Glutamatergic neuron (in vitro differentiated cells): ENCODE results near the gene DHRS1. TPM values are rescaled to one million over a fixed set of nuclear protein-coding genes. Genes with fewer than 3 reads are reported as not detected.

Source experiments
- DNase-seq: peaks from one replicate; pipeline ENCODE4 v3.0.0; 2022
- H3K27ac Mint-ChIP-seq: one replicate; pipeline ENCODE4 v1.8.0; 2020; ENCODE audit warnings: mild to moderate bottlenecking, mixed read lengths, inconsistent platforms; ENCODE audit not compliant: unreplicated experiment
- H3K27me3 Mint-ChIP-seq: one replicate; pipeline ENCODE4 v1.8.0; 2020; ENCODE audit warnings: mild to moderate bottlenecking, moderate library complexity, mixed read lengths, inconsistent platforms; ENCODE audit not compliant: unreplicated experiment
- H3K36me3 Mint-ChIP-seq: one replicate; pipeline ENCODE4 v1.8.0; 2020; ENCODE audit warnings: mild to moderate bottlenecking, mixed read lengths, inconsistent platforms; ENCODE audit not compliant: unreplicated experiment
- H3K4me1 Mint-ChIP-seq: one replicate; pipeline ENCODE4 v1.8.0; 2020; ENCODE audit warnings: mild to moderate bottlenecking, low read depth, mixed read lengths, inconsistent platforms; ENCODE audit not compliant: unreplicated experiment
- H3K4me3 Mint-ChIP-seq: one replicate; pipeline ENCODE4 v1.8.0; 2020; ENCODE audit warnings: mild to moderate bottlenecking, mixed read lengths, inconsistent platforms; ENCODE audit not compliant: unreplicated experiment
- H3K9me3 Mint-ChIP-seq: one replicate; pipeline ENCODE4 v1.8.0; 2020; ENCODE audit warnings: mild to moderate bottlenecking, moderate library complexity, mixed read lengths, inconsistent platforms; ENCODE audit not compliant: unreplicated experiment
- total RNA-seq: library from RNA; stranded (reverse); fragmentation: NEBNext Ultra II Directional; extraction: Animal tissue kit (Norgen Biotek cat#: 25700); gene quantifications from one replicate; pipeline ENCODE4 v1.2.1, GENCODE V29; 2021; ENCODE audit not compliant: unreplicated experiment
- TF ChIP-seq, protein P1 (sequence below): fragments of 200-600 bp; sonication (generic); IDR thresholded peaks from one replicate; pipeline ENCODE4 v1.5.0; 2021; ENCODE audit not compliant: partially characterized antibody, unreplicated experiment

DHRS1 gene
- total RNA-seq, 1 donor from 2014 or later, result 25.1 TPM

DNA sequence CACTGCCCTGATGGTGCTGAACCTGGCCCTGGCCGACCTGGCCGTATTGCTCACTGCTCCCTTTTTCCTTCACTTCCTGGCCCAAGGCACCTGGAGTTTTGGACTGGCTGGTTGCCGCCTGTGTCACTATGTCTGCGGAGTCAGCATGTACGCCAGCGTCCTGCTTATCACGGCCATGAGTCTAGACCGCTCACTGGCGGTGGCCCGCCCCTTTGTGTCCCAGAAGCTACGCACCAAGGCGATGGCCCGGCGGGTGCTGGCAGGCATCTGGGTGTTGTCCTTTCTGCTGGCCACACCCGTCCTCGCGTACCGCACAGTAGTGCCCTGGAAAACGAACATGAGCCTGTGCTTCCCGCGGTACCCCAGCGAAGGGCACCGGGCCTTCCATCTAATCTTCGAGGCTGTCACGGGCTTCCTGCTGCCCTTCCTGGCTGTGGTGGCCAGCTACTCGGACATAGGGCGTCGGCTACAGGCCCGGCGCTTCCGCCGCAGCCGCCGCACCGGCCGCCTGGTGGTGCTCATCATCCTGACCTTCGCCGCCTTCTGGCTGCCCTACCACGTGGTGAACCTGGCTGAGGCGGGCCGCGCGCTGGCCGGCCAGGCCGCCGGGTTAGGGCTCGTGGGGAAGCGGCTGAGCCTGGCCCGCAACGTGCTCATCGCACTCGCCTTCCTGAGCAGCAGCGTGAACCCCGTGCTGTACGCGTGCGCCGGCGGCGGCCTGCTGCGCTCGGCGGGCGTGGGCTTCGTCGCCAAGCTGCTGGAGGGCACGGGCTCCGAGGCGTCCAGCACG is 16.4 kb upstream of the DHRS1 start:
- Mint-ChIP-seq H3K27me3 (peaks cover 20% of the 10 kb centered on the region), H3K27ac (no peak overlapping the region), H3K36me3 (no peaks in the 10 kb centered on the region), H3K4me1 (no peaks in the 10 kb centered on the region), H3K9me3 (peaks cover 4% of the 10 kb centered on the region), H3K4me3 (no peak overlapping the region)
- DNase-seq, result peak; percentile 31
- TF ChIP-seq, protein P1, sequence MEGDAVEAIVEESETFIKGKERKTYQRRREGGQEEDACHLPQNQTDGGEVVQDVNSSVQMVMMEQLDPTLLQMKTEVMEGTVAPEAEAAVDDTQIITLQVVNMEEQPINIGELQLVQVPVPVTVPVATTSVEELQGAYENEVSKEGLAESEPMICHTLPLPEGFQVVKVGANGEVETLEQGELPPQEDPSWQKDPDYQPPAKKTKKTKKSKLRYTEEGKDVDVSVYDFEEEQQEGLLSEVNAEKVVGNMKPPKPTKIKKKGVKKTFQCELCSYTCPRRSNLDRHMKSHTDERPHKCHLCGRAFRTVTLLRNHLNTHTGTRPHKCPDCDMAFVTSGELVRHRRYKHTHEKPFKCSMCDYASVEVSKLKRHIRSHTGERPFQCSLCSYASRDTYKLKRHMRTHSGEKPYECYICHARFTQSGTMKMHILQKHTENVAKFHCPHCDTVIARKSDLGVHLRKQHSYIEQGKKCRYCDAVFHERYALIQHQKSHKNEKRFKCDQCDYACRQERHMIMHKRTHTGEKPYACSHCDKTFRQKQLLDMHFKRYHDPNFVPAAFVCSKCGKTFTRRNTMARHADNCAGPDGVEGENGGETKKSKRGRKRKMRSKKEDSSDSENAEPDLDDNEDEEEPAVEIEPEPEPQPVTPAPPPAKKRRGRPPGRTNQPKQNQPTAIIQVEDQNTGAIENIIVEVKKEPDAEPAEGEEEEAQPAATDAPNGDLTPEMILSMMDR, result no peak

DNA sequence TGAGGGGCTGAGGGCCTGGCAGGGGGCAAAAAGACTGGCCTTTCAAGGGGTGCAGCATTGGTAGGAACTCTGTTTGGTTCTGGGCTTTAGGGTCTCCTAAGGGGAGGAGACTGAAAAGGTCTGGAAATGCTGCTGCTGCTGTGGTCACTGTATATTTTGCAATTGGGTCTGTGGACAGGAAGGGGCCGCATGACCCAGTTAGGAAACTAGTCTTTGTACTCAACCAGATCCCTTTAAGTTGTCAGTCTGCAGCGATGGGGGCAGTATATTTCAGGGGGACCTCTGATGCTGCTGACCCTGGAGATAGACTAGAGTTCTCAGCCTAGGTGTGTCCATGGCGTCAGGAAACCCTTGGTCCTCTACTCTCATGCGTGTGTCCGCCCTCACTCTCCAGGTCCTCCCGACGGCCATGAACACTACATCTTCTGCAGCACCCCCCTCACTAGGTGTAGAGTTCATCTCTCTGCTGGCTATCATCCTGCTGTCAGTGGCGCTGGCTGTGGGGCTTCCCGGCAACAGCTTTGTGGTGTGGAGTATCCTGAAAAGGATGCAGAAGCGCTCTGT is 15.7 kb upstream of the DHRS1 start:
- TF ChIP-seq, protein P1, result no peak
- H3K27me3 Mint-ChIP-seq, result peaks cover 20% of the 10 kb centered on the region
- H3K4me3 Mint-ChIP-seq, result no peak overlapping the region
- no peaks in the 10 kb centered on the region for H3K36me3 Mint-ChIP-seq
- no peak for DNase-seq
- peak overlapping the region; percentile 56 for H3K27ac Mint-ChIP-seq
- H3K4me1 Mint-ChIP-seq, result peaks cover under 1% of the 10 kb centered on the region
- peaks cover 4% of the 10 kb centered on the region for H3K9me3 Mint-ChIP-seq

DNA sequence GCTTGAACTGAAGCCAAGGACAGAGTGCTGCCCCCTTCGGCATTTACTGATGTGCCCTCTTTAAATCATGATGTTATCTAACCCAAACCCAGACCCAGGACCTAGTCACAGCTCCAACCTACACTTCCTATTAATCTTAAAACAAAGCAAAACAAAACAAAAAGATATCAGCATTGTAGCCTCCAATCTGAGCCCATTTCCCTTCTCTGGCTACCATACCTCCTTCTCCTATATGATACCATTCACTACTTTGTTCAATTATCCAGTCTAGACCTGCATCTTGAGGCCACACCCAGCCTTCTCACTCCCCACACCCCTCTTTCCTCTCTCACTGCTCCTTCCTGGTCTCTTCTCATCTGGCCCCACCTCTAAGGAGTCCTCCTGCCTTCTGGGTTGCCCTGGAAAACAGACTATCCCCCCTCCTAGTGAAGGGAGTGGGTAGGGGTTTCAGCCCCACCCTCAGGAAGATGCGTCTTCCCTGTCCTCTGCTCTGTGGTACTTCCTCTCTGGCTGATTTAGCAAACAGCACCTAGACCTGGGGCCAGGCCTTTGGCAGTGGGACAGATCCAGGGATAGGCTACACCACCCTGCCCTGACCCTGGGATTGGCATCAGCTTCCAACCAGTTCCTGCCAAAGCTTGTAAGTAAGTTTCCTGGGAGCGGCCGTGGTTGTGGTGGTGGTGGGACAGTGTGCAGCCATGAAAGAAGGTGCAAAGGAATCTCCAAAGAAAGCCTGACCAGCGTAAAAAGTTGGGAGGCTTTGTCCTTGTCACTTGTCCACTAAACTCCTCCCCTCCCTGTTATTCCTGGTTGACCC is 15.0 kb upstream of the DHRS1 start:
- H3K4me1 Mint-ChIP-seq, result peaks cover 2% of the 10 kb centered on the region
- H3K36me3 Mint-ChIP-seq, result no peaks in the 10 kb centered on the region
- DNase-seq, result no peak
- peaks cover 6% of the 10 kb centered on the region for H3K9me3 Mint-ChIP-seq
- peaks cover 23% of the 10 kb centered on the region for H3K27me3 Mint-ChIP-seq
- TF ChIP-seq, protein P1, result no peak
- H3K4me3 Mint-ChIP-seq, result no peak overlapping the region
- H3K27ac Mint-ChIP-seq, result no peak overlapping the region

- no peaks in the 10 kb centered on the region for H3K36me3 Mint-ChIP-seq
- no peak for DNase-seq
- peaks cover 6% of the 10 kb centered on the region for H3K9me3 Mint-ChIP-seq
Measured at GRCh38 chr14:24313913-24314312, 14.3 kb upstream of the DHRS1 start.

More at GRCh38 chr14:24313913-24314312, 14.3 kb upstream of the DHRS1 start:
- Mint-ChIP-seq H3K27me3 (peaks cover 20% of the 10 kb centered on the region), H3K27ac (no peak overlapping the region), H3K4me1 (peaks cover 2% of the 10 kb centered on the region), H3K4me3 (no peak overlapping the region)
- TF ChIP-seq, protein P1, result no peak
